ENCODE measurements around the gene ERGIC2. TPM values are rescaled to one million over a fixed set of nuclear protein-coding genes. Genes with fewer than 3 reads are reported as not detected.
A peak's percentile ranks its signal among the peaks of the same experiment; 100 is the strongest.

ERGIC2 gene
- total and polyA plus RNA-seq, 2 donors from 2014 or later = 60.5 to 65.1 TPM

DNA sequence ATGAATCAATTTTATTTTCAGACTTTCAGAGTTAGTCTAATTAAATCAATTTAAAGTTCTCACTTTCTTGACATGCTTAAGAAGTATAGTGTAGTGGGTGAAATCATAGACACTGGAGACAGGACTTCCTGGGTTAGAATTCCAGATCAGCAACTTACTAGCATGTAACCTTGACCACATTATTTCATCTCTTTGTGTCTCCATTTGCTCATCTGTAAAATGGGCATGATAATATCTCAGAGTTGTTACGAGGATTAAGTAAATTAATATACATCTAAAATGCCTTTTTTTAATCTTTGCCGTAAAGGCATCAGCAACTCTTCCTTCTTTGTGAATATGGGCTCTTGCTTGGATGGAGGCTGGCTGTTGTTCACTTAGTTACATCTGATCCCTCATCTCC, 1.3 kb upstream of the ERGIC2 start:
- no peak for FAIRE-seq
- TF ChIP-seq CTCF (IDR thresholded peaks at IDR 0.05; ENCODE audit: borderline replicate concordance, extremely low read depth, insufficient read depth) = no peak
- intact Hi-C loops (cut with DNase I) = no loop called here

DNA sequence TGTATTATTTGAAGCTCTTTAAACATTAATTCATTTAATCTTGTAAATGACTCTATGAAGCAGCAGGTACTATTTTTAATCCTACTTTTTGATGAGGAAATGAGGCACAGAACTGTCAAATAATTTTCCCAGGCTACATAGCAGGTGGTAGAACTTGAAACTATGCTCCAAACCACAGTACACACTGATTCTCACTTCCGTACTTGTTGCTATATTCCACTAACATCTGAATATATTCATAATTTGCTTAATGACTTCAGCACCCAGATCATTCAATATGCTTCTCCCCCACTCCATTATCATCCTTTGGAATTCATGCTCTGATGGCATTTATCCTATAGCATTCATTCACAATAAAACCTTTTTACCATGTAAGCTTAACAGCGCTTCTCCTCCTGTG, 4.9 kb downstream of the ERGIC2 start:
- Histone ChIP-seq H3K9ac (ENCODE audit: low read length in 3 of 3) (no peak overlapping the region), H3K27ac (ENCODE audit: low read depth in 2 of 2, low read length in 2 of 2) (no peak overlapping the region), H3K4me3 (ENCODE audit: low read length in 3 of 3) (no peak overlapping the region), H3K36me3 (ENCODE audit: control insufficient read depth in 2 of 3, insufficient read depth in 3 of 3, low read length in 3 of 3) (peaks cover 0 to 4% (median 0%) of the 10 kb centered on the region in 3 donors), H3K4me1 (ENCODE audit: control insufficient read depth in 2 of 3, insufficient read depth in 2 of 3, low read depth in 1 of 3, low read length in 3 of 3) (peaks cover 0 to 9% (median 0%) of the 10 kb centered on the region in 3 donors), H3K27me3 (ENCODE audit: control insufficient read depth, insufficient read depth, low read length) (no peaks in the 10 kb centered on the region), H3K9me3 (ENCODE audit: control insufficient read depth in 2 of 3, insufficient read depth in 1 of 3, low read length in 3 of 3) (no peaks in the 10 kb centered on the region)
- intact Hi-C loops (cut with DNase I) = no loop called here
- no peak for DNase-seq
- TF ChIP-seq CTCF (IDR thresholded peaks at IDR 0.05; ENCODE audit: borderline replicate concordance, extremely low read depth, insufficient read depth) = no peak
- no peak for FAIRE-seq

More for the DNA sequence above, 1.3 kb upstream of the ERGIC2 start:
- H3K4me3 ChIP-seq (ENCODE audit: low read length in 3 of 3) = no peak overlapping the region
- no peak overlapping the region for H3K27ac ChIP-seq (ENCODE audit: low read depth in 2 of 2, low read length in 2 of 2)
- no peaks in the 10 kb centered on the region for H3K36me3 ChIP-seq (ENCODE audit: control insufficient read depth in 2 of 3, insufficient read depth in 3 of 3, low read length in 3 of 3)
- DNase-seq = peak in 1 of 5 donors; percentile 1
- H3K9me3 ChIP-seq (ENCODE audit: control insufficient read depth in 2 of 3, insufficient read depth in 1 of 3, low read length in 3 of 3) = no peaks in the 10 kb centered on the region
- H3K4me1 ChIP-seq (ENCODE audit: control insufficient read depth in 2 of 3, insufficient read depth in 2 of 3, low read depth in 1 of 3, low read length in 3 of 3) = peaks cover 0 to 9% (median 0%) of the 10 kb centered on the region in 3 donors
- H3K27me3 ChIP-seq (ENCODE audit: control insufficient read depth, insufficient read depth, low read length) = no peaks in the 10 kb centered on the region
- H3K9ac ChIP-seq (ENCODE audit: low read length in 3 of 3) = no peak overlapping the region

- DNase-seq (no peak), FAIRE-seq (no peak)
- TF ChIP-seq CTCF (IDR thresholded peaks at IDR 0.05; ENCODE audit: borderline replicate concordance, extremely low read depth, insufficient read depth) = no peak
- Histone ChIP-seq H3K27ac (ENCODE audit: low read depth in 2 of 2, low read length in 2 of 2) (no peak overlapping the region), H3K36me3 (ENCODE audit: control insufficient read depth in 2 of 3, insufficient read depth in 3 of 3, low read length in 3 of 3) (peaks cover 0 to 5% (median 0%) of the 10 kb centered on the region in 3 donors), H3K9me3 (ENCODE audit: control insufficient read depth in 2 of 3, insufficient read depth in 1 of 3, low read length in 3 of 3) (no peaks in the 10 kb centered on the region), H3K4me1 (ENCODE audit: control insufficient read depth in 2 of 3, insufficient read depth in 2 of 3, low read depth in 1 of 3, low read length in 3 of 3) (peaks cover 0 to 9% (median 0%) of the 10 kb centered on the region in 3 donors), H3K9ac (ENCODE audit: low read length in 3 of 3) (no peak overlapping the region), H3K27me3 (ENCODE audit: control insufficient read depth, insufficient read depth, low read length) (no peaks in the 10 kb centered on the region), H3K4me3 (ENCODE audit: low read length in 3 of 3) (no peak overlapping the region)
- intact Hi-C loops (cut with DNase I) = no loop called here
Measured at GRCh38 chr12:29374913-29375312, 6.1 kb downstream of the ERGIC2 start.

DNA sequence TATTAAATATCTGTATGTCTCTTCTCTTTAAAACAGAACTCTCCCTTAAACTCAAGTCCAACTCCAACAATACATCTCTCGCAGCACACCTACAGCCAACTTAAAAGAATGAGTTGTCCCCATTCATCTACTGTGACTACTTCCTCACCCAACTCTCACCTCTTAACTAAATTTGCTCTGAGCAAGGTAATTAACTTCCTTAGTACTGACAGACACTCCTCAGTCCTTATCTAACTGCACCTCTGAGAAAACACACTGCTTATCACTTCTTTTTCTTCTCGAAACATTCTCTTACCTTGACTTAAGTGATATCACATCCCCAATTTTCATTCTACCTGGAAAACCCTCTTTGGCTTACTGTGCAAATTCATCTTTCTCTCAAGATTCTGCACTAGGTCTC, 7.0 kb downstream of the ERGIC2 start:
- Histone ChIP-seq H3K4me1 (ENCODE audit: control insufficient read depth in 2 of 3, insufficient read depth in 2 of 3, low read depth in 1 of 3, low read length in 3 of 3) (no peaks in the 10 kb centered on the region), H3K9ac (ENCODE audit: low read length in 3 of 3) (no peak overlapping the region), H3K4me3 (ENCODE audit: low read length in 3 of 3) (no peak overlapping the region), H3K36me3 (ENCODE audit: control insufficient read depth in 2 of 3, insufficient read depth in 3 of 3, low read length in 3 of 3) (peaks cover 0 to 8% (median 2%) of the 10 kb centered on the region in 3 donors), H3K9me3 (ENCODE audit: control insufficient read depth in 2 of 3, insufficient read depth in 1 of 3, low read length in 3 of 3) (no peaks in the 10 kb centered on the region), H3K27me3 (ENCODE audit: control insufficient read depth, insufficient read depth, low read length) (no peaks in the 10 kb centered on the region), H3K27ac (ENCODE audit: low read depth in 2 of 2, low read length in 2 of 2) (no peak overlapping the region)
- FAIRE-seq (no peak), DNase-seq (no peak)
- no peak for TF ChIP-seq CTCF (IDR thresholded peaks at IDR 0.05; ENCODE audit: borderline replicate concordance, extremely low read depth, insufficient read depth)
- intact Hi-C loops (cut with DNase I) = no loop called here
